Cardiac muscle cell (in vitro differentiated cells and primary cell): ENCODE measurements around the gene NKX1-2. TPM values are rescaled to one million over a fixed set of nuclear protein-coding genes. Genes with fewer than 3 reads are reported as not detected.

Source experiments
- DNase-seq, 2 donors: peaks; one replicate each; pipeline versions ENCODE4 v3.0.0 to v3.0.0-alpha.2; 2010 to 2017; ENCODE audit warnings: low read depth in 1 of 2, low spot score in 1 of 2
- H3K27ac ChIP-seq: fragments of 200-600 bp; sonication (generic); 2 replicates; pipeline ENCODE4 v1.5.1; 2016
- H3K27me3 ChIP-seq: fragments of 200-600 bp; sonication (generic); 2 replicates; pipeline ENCODE4 v1.6.0; 2016; ENCODE audit warnings: control low read depth
- H3K36me3 ChIP-seq: fragments of 200-600 bp; sonication (generic); 2 replicates; pipeline ENCODE4 v1.5.1; 2016; ENCODE audit warnings: control low read depth
- H3K4me1 ChIP-seq: fragments of 200-600 bp; sonication (generic); 2 replicates; pipeline ENCODE4 v1.8.1; 2017; ENCODE audit warnings: low read depth, mild to moderate bottlenecking, mixed run types
- H3K4me3 ChIP-seq: fragments of 200-600 bp; sonication (generic); 2 replicates; pipeline ENCODE4 v1.5.1; 2016; ENCODE audit warnings: mild to moderate bottlenecking
- H3K9me3 ChIP-seq: fragments of 200-600 bp; sonication (generic); 2 replicates; pipeline ENCODE4 v1.5.1; 2017; ENCODE audit warnings: low read depth, mild to moderate bottlenecking, control low read depth
- polyA plus RNA-seq: library from polyadenylated mRNA; unstranded; fragments of >200 nt; fragmentation: Nextera tagmentation; extraction: Ambion mirVana; gene quantifications from 2 replicates; pipeline ENCODE4 v1.2.1, GENCODE V29; 2016
- total RNA-seq: library from RNA; depleted of rRNA; stranded (reverse); fragments of >200 nt; gene quantifications from 2 replicates; pipeline ENCODE4 v1.2.3, GENCODE V29; 2016
- TF ChIP-seq, protein P1 (sequence below): IDR thresholded peaks from 2 replicates; pipeline ENCODE4 v1.5.1; 2012; ENCODE audit warnings: low read depth, mild to moderate bottlenecking, low read length

Gene NKX1-2
- total and polyA plus RNA-seq, 2 experiments from 2014 or later = 0.33 TPM; not detected in 1

GRCh38 chr10:124464028-124464965, 14.5 kb upstream of the NKX1-2 start:
- Histone ChIP-seq H3K27me3 (no peaks in the 10 kb centered on the region), H3K4me1 (peaks cover 25% of the 10 kb centered on the region), H3K9me3 (no peaks in the 10 kb centered on the region), H3K36me3 (no peaks in the 10 kb centered on the region), H3K27ac (peak overlapping the region; percentile 77), H3K4me3 (no peak overlapping the region)
- TF ChIP-seq, protein P1, sequence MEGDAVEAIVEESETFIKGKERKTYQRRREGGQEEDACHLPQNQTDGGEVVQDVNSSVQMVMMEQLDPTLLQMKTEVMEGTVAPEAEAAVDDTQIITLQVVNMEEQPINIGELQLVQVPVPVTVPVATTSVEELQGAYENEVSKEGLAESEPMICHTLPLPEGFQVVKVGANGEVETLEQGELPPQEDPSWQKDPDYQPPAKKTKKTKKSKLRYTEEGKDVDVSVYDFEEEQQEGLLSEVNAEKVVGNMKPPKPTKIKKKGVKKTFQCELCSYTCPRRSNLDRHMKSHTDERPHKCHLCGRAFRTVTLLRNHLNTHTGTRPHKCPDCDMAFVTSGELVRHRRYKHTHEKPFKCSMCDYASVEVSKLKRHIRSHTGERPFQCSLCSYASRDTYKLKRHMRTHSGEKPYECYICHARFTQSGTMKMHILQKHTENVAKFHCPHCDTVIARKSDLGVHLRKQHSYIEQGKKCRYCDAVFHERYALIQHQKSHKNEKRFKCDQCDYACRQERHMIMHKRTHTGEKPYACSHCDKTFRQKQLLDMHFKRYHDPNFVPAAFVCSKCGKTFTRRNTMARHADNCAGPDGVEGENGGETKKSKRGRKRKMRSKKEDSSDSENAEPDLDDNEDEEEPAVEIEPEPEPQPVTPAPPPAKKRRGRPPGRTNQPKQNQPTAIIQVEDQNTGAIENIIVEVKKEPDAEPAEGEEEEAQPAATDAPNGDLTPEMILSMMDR = no peak
- peak in 1 of 2 donors; percentile 46 for DNase-seq

GRCh38 chr10:124462348-124462695, 12.5 kb upstream of the NKX1-2 start:
- no peak overlapping the region for H3K27ac ChIP-seq
- TF ChIP-seq, protein P1 = no peak

GRCh38 chr10:124461642-124462347, 12.0 kb upstream of the NKX1-2 start, which contains the start of gene LHPP:
Gene LHPP (plus strand): TSS chr10:124461823. CDS start chr10:124461863, 40 bp downstream.
- Histone ChIP-seq H3K4me1 (peaks cover 25% of the 10 kb centered on the region), H3K27me3 (no peaks in the 10 kb centered on the region), H3K36me3 (no peaks in the 10 kb centered on the region), H3K9me3 (no peaks in the 10 kb centered on the region), H3K27ac (peak within 1 kb of the TSS; percentile 86), H3K4me3 (peak within 1 kb of the TSS; percentile 91)
- TF ChIP-seq, protein P1 = peak; percentile 2
- peak; percentile 84 to 86 for DNase-seq

More at GRCh38 chr10:124462348-124462695, 12.5 kb upstream of the NKX1-2 start:
- no peaks in the 10 kb centered on the region for H3K9me3 ChIP-seq
- peak overlapping the region; percentile 91 for H3K4me3 ChIP-seq
- no peak for DNase-seq
- H3K27me3 ChIP-seq = no peaks in the 10 kb centered on the region
- peaks cover 25% of the 10 kb centered on the region for H3K4me1 ChIP-seq
- H3K36me3 ChIP-seq = no peaks in the 10 kb centered on the region

GRCh38 chr10:124460144-124460543, 10.3 kb upstream of the NKX1-2 start:
- Histone ChIP-seq H3K27ac (no peak overlapping the region), H3K9me3 (no peaks in the 10 kb centered on the region), H3K4me1 (peaks cover 13% of the 10 kb centered on the region), H3K4me3 (no peak overlapping the region), H3K36me3 (no peaks in the 10 kb centered on the region), H3K27me3 (peaks cover 7% of the 10 kb centered on the region)
- no peak for DNase-seq
- TF ChIP-seq, protein P1 = no peak

GRCh38 chr10:124459395-124459794, 9.6 kb upstream of the NKX1-2 start:
- Histone ChIP-seq H3K4me3 (no peak overlapping the region), H3K27ac (no peak overlapping the region), H3K27me3 (peaks cover 15% of the 10 kb centered on the region), H3K36me3 (no peaks in the 10 kb centered on the region), H3K9me3 (no peaks in the 10 kb centered on the region), H3K4me1 (peaks cover 6% of the 10 kb centered on the region)
- TF ChIP-seq, protein P1 = no peak
- DNase-seq = no peak
